Esophagus squamous epithelium (tissue), 4 donors: ENCODE data around the gene ALDH3B1.

Experiments used
- POLR2A ChIP-seq, 4 donors: fragments of 450-650 bp; IDR thresholded peaks; one replicate each; pipeline ENCODE4 v1.6.1; 2017; ENCODE audit warnings: antibody characterized with exemption in 4 of 4, mild to moderate bottlenecking in 4 of 4, moderate library complexity in 3 of 4
- TF ChIP-seq, protein P1 (sequence below), 6 experiments: fragments of 450-650 bp in 4 of 6; fragments of 200-600 bp in 2 of 6; sonication (generic) in 2 of 6; IDR thresholded peaks; one replicate each; pipeline ENCODE4 v1.5.1; 2016 to 2019; ENCODE audit warnings: antibody characterized with exemption in 6 of 6, mild to moderate bottlenecking in 4 of 6, moderate library complexity in 4 of 6

DNA sequence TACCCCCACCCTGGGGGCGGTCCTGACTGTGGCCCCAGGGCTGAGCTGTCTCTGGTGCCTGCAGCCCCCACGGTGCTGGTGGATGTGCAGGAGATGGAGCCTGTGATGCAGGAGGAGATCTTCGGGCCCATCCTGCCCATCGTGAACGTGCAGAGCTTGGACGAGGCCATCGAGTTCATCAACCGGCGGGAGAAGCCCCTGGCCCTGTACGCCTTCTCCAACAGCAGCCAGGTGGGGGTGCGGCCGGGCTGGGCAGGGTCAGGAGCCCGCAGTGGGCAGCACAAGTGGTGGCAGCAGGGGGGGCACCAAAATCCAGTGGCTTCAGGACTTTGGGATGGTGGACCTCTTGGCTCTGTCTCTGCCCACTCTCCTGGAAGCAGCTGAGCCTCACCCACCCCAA is 12.4 kb downstream of the ALDH3B1 start:
- TF ChIP-seq, protein P1, sequence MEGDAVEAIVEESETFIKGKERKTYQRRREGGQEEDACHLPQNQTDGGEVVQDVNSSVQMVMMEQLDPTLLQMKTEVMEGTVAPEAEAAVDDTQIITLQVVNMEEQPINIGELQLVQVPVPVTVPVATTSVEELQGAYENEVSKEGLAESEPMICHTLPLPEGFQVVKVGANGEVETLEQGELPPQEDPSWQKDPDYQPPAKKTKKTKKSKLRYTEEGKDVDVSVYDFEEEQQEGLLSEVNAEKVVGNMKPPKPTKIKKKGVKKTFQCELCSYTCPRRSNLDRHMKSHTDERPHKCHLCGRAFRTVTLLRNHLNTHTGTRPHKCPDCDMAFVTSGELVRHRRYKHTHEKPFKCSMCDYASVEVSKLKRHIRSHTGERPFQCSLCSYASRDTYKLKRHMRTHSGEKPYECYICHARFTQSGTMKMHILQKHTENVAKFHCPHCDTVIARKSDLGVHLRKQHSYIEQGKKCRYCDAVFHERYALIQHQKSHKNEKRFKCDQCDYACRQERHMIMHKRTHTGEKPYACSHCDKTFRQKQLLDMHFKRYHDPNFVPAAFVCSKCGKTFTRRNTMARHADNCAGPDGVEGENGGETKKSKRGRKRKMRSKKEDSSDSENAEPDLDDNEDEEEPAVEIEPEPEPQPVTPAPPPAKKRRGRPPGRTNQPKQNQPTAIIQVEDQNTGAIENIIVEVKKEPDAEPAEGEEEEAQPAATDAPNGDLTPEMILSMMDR (IDR thresholded peaks at IDR 0.05), result no peak
- TF ChIP-seq POLR2A (IDR thresholded peaks at IDR 0.05), result no peak
